Stimulated activated CD8-positive, alpha-beta memory T cell treated with anti-CD3 and anti-CD28 coated beads, Interleukin-4, amount 100 ng/mL, for 4 hours (primary cell): ENCODE results near the gene ATOH8.
"Not testable (repeated sequence)": the region's sequence is repeated elsewhere in the genome, so short reads cannot be mapped to it uniquely, and the experiment has no call there.

Source experiments
- DNase-seq, 2 donors: peaks; one replicate each; pipeline ENCODE4 v3.0.0-alpha.2; 2020; ENCODE audit warnings: low read depth in 2 of 2, low spot score in 1 of 2

Gene ATOH8

DNA sequence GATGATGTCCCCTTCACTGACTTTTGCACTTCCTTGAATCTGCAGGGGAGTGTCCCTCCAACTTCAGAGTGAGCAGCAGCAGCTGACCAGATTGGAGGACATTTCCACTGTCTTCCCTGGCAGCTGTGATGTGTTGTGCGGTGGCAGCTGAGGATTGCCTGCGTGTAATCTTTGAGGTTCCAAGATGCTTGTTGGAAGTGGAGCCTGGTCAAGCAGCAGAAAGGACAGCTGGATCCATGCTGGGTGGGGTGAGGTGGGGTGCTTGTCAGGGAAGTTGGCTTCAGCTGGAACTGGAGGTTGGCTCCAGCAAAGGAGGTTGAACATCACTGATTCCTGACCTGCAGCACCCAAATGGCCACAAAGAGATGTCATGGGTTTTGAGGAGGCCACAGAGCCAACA is 70.2 kb downstream of the ATOH8 start:
- no peak for DNase-seq

DNA sequence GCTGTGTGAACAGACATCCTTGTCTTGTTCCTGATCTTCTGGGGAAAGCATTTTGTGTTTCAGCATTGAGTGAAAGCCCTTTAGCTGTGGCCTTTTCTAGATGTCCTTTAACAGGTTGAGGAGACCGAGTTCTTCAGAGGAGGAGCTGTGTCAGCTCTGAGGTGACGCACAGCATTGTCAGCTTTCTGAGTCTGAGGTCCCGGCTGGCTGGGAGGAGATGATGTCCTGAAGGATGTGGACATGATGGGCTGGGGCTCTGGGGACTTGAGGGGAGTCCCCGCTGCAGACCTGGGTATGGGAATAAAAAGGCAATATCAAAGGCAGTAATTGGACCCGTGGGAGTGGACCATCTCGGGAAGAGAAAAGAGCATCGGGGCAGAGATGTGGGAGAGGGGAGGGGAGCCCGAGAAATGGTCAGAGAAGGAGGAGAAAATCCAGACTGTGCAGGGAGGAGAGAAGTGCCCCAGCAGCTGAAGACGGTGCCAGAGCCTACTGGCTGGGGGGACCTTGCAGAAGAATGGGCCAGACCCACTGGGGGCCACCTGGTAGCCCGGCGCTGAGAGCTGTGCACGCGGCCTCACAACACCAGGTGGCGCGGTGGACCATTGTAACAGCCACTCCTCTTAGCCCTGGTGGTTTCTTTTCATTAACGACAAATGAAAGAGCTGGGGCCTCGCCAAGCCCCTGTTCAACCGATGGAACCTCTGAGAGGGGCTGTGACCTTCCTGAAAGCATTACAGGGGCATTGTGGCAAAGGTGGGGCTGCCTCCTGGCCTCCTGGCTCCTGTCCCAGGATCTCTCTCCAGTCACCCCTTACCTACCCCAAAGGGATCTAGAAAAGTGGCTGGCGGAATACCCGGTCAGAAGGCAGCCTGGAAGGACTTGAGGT is 73.4 kb downstream of the ATOH8 start:
- DNase-seq: peak; percentile 61 to 72

DNA sequence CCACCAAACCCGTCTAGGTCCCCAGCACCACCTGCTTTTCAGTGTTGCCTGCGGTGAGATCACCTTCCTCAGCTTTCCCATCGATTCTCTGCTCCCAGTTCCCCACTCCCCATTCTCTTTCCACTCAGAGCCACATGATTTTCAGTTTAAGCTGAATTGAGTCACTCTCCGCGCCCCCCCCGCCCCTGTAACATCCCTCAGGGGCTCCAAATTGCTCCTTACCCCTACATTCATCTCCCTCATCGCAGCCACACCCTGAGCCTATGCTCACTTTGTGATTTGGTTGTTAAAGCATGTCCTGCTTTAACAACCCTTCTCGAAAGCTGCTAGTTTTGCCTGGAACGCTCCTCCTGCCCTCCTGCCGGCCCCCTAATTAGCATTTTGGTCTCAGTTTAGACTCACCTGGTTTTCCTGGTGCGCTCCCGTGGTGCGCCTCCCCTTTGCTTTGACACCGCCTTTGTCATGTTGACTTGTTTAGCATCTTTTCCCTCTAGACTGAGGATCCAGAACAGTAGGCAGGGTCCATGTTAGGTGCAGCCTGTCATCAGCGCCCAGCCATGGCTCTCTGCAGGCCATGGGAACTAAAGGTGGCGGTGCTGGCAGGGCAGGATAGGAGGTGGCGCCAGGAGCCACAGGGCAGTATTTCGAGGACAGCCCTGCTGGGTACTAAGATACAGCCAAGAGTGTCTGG is 74.2 kb downstream of the ATOH8 start:
- no peak for DNase-seq

DNA sequence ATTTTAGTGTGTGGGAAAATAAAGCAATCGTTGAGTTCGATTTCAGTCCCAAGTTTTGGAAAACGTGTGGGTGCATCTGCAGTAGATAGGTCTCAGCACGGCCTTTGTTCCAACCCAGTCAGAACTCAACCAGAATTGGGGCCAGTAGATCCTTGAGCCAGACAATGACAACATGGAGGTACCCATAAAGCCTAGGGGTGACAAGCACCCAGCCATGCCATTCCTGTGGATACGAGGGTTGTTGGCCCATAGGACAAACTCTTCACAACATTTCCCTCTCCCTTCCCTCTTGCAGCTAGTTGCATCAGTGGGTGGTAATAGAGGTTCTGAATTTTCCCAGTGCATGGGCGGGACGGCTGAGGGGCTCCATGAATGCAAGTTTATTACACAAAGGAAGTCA is 74.9 kb downstream of the ATOH8 start:
- no peak for DNase-seq

DNA sequence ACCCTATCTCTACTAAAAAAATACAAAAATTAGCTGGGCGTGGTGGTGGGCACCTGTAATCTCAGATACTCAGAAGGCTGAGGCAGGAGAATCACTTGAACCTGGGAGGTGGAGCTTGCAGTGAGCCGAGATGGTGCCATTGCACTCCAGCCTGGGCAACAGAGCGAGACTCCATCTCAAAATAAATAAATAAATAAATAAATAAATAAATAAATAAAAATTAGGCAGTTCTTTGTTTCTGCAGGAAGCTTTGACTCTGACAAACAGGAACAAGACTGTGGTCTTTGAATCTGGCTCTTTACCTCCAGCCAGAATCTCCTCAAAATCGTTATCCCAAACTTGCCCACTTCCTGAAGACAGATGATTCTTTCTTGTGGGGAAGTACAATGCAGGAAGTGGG is 75.6 kb downstream of the ATOH8 start:
- DNase-seq: not testable (repeated sequence)

DNA sequence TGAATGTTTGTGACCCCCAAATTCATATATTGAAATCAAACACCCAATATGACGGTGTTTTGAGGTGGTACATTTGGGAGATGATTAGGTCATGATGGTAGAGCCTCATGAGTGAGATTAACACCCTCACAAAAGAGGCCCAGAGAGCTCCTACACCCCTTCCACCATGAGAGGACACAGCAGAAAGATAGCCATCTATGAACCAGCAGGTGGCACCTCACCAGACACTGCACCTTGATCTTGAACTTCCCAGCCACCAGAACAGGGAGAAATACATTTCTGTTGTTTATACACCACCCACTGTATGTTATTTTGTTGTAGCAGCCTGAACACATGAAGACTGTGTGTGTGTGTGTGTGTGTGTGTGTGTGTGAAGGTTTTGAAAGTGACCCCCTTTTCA is 76.9 kb downstream of the ATOH8 start:
- DNase-seq: no peak

DNA sequence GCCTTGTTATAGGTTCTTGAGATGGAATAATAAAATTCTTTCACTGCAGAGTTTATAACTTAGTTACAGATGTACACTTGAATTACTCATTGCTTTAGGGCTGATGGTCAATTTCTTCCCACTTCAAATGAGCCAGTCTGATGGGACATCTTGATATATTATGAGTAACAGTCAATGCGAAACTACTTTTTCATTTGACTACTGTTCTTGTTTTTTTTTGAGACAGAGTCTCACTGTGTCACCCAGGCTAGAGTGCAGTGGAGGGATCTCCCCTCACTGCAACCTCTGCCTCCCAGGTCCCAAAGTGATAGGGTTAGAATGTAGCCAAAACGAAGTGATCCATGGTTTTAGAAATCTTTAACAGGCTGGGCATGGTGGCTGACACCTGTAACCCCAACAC is 77.9 kb downstream of the ATOH8 start:
- DNase-seq: no peak

DNA sequence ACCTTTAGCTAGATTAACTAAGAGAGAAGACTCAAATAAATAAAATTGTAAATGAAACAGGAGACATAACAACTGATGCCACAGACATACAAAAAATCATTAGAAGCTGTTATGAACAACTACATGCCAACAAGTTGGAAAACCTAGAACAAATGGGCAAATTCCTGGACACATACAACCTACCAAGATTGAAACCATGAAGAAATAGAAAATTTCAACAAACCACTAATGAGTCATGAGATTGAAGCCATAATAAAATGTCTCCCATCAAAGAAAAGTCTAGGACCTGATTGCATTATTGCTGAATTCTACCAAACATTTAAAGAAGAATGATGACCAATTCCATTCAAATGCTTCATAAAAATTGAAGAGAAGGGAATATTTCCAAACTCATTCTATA is 80.7 kb downstream of the ATOH8 start:
- DNase-seq: no peak
